NCI-H510A treated with DMSO at 0.1 percent for 48 hours (cell line): ENCODE results near the gene ANKS1B.
"Not testable (repeated sequence)": the region's sequence is repeated elsewhere in the genome, so short reads cannot be mapped to it uniquely, and the experiment has no call there.

Experiments
- DNase-seq: peaks from one replicate; lab custom pipeline; 2025; lab: John Stamatoyannopoulos, UW

The ANKS1B gene

GRCh38 chr12:99984271-99985128 is at the start of gene ANKS1B:
ANKS1B (minus strand) TSS chr12:99984936; CDS start chr12:99984237, 699 bp downstream.
- peak; percentile 81 for DNase-seq

- no peak for DNase-seq
These were observed 47.1 kb upstream of the ANKS1B start for GRCh38 chr12:100031836-100032235.

GRCh38 chr12:100027671-100028070 is 42.9 kb upstream of the ANKS1B start:
- no peak for DNase-seq

GRCh38 chr12:100026241-100026640 is 41.5 kb upstream of the ANKS1B start:
- DNase-seq: no peak

GRCh38 chr12:100024974-100025555 is 40.3 kb upstream of the ANKS1B start:
- no peak for DNase-seq

GRCh38 chr12:100020370-100020769 is 35.6 kb upstream of the ANKS1B start:
- DNase-seq: no peak

- DNase-seq: no peak
These were observed 32.3 kb upstream of the ANKS1B start for GRCh38 chr12:100017056-100017455.

- DNase-seq: not testable (repeated sequence)
These were observed 31.6 kb upstream of the ANKS1B start for GRCh38 chr12:100016304-100016703.

GRCh38 chr12:100005846-100006245 is 21.1 kb upstream of the ANKS1B start:
- not testable (repeated sequence) for DNase-seq

- DNase-seq: no peak
These were observed 13.1 kb upstream of the ANKS1B start for GRCh38 chr12:99997806-99998205.

GRCh38 chr12:99996095-99996494 is 11.4 kb upstream of the ANKS1B start:
- DNase-seq: no peak

- DNase-seq: no peak
These were observed 895 bp upstream of the ANKS1B start for GRCh38 chr12:99985631-99986030.

GRCh38 chr12:99985129-99985570 is 414 bp upstream of the ANKS1B start:
- DNase-seq: peak; percentile 75

GRCh38 chr12:99983456-99984258 is 1.1 kb downstream of the ANKS1B start:
- DNase-seq: peak; percentile 42

GRCh38 chr12:99981639-99982190 is 3.0 kb downstream of the ANKS1B start:
- DNase-seq: no peak

- DNase-seq: no peak
These were observed 5.3 kb downstream of the ANKS1B start for GRCh38 chr12:99979471-99979870.

- DNase-seq: no peak
These were observed 6.6 kb downstream of the ANKS1B start for GRCh38 chr12:99978152-99978551.

GRCh38 chr12:99977550-99977949 is 7.2 kb downstream of the ANKS1B start:
- no peak for DNase-seq

- DNase-seq: no peak
These were observed 8.0 kb downstream of the ANKS1B start for GRCh38 chr12:99976762-99977161.

- no peak for DNase-seq
These were observed 9.4 kb downstream of the ANKS1B start for GRCh38 chr12:99975321-99975720.

GRCh38 chr12:99974146-99974545 is 10.6 kb downstream of the ANKS1B start:
- no peak for DNase-seq

- no peak for DNase-seq
These were observed 18.3 kb downstream of the ANKS1B start for GRCh38 chr12:99966429-99966828.
